ENCODE results near the gene RSRC1. TPM values are rescaled to one million over a fixed set of nuclear protein-coding genes. Genes with fewer than 3 reads are reported as not detected.
"Not testable (repeated sequence)": the region's sequence is repeated elsewhere in the genome, so short reads cannot be mapped to it uniquely, and the experiment has no call there.

The RSRC1 gene
- total RNA-seq, 1 donor from 2014 or later: 45.6 TPM

DNA sequence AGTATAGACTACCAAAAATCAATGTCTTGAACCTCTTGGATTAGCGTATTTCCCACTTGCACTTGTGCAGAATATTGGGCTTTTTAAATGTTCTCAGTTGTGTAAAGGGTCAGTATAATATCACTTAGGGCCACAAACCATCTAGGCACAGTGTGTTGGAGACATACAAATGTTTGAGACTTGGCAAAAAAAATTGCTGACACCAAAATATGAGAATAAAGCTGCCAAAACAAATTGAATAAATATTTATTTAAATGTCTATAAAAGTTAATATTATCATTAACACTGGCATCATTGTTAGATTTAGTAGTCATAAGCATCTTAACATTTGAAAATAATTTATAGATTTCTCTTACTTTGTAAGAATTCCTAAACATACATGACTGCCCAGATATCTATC, 430.2 kb downstream of the RSRC1 start:
- TF ChIP-seq, protein P1, sequence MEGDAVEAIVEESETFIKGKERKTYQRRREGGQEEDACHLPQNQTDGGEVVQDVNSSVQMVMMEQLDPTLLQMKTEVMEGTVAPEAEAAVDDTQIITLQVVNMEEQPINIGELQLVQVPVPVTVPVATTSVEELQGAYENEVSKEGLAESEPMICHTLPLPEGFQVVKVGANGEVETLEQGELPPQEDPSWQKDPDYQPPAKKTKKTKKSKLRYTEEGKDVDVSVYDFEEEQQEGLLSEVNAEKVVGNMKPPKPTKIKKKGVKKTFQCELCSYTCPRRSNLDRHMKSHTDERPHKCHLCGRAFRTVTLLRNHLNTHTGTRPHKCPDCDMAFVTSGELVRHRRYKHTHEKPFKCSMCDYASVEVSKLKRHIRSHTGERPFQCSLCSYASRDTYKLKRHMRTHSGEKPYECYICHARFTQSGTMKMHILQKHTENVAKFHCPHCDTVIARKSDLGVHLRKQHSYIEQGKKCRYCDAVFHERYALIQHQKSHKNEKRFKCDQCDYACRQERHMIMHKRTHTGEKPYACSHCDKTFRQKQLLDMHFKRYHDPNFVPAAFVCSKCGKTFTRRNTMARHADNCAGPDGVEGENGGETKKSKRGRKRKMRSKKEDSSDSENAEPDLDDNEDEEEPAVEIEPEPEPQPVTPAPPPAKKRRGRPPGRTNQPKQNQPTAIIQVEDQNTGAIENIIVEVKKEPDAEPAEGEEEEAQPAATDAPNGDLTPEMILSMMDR (conservative IDR thresholded peaks at IDR 0.05; ENCODE audit: low read depth, low read length): no peak
- no peak for DNase-seq (ENCODE audit: low read depth)
- H3K4me3 ChIP-seq (ENCODE audit: low read depth, low read length): no peak overlapping the region

- DNase-seq (ENCODE audit: low read depth): no peak
- no peak overlapping the region for H3K4me3 ChIP-seq (ENCODE audit: low read depth, low read length)
- TF ChIP-seq, protein P1 (conservative IDR thresholded peaks at IDR 0.05; ENCODE audit: low read depth, low read length): no peak
These were observed 438.8 kb downstream of the RSRC1 start for GRCh38 chr3:158548691-158549090.

DNA sequence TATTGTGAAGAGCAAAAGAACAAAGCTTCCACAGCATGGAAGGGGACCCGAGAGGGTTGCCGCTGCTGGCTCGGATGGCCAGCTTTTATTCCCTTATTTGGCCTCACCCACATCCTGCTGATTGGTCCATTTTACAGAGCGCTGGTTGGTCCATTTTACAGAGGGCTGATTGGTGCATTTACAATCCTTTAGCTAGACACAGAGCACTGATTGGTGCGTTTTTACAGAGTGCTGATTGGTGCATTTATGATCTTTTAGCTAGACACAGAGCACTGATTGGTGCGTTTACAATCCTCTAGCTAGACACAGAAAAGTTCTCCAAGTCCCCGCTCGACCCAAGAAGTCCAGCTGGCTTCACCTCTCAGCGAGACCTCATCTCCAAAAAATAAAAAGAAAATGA, 440.0 kb downstream of the RSRC1 start:
- H3K4me3 ChIP-seq (ENCODE audit: low read depth, low read length); DNase-seq (ENCODE audit: low read depth): not testable (repeated sequence)

DNA sequence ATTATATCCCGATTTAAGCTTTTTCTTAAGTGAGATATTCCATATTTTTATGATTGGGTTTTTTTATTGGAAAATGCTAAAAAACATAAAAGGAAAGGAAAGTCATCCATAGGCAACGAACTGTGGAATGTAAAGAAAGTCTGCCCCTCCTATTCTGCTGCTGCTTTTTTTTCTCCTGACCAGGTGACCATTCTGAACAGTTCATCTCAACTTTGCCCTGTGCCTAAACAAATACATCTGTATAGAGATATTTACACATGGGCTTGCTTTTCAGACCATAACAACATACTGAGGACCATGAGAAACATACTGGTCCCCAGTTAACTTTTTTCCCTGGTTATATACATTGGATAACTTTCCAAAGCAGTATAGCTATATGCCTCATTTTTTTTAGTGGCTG, 442.2 kb downstream of the RSRC1 start:
- TF ChIP-seq, protein P1 (conservative IDR thresholded peaks at IDR 0.05; ENCODE audit: low read depth, low read length): no peak
- no peak for DNase-seq (ENCODE audit: low read depth)
- no peak overlapping the region for H3K4me3 ChIP-seq (ENCODE audit: low read depth, low read length)

GRCh38 chr3:158559504-158559903, 449.6 kb downstream of the RSRC1 start:
- no peak for DNase-seq (ENCODE audit: low read depth)
- no peak overlapping the region for H3K4me3 ChIP-seq (ENCODE audit: low read depth, low read length)
- TF ChIP-seq, protein P1 (conservative IDR thresholded peaks at IDR 0.05; ENCODE audit: low read depth, low read length): no peak

- TF ChIP-seq, protein P1 (conservative IDR thresholded peaks at IDR 0.05; ENCODE audit: low read depth, low read length): no peak
- H3K4me3 ChIP-seq (ENCODE audit: low read depth, low read length): no peak overlapping the region
These were observed 451.1 kb downstream of the RSRC1 start for GRCh38 chr3:158560979-158561378.

DNA sequence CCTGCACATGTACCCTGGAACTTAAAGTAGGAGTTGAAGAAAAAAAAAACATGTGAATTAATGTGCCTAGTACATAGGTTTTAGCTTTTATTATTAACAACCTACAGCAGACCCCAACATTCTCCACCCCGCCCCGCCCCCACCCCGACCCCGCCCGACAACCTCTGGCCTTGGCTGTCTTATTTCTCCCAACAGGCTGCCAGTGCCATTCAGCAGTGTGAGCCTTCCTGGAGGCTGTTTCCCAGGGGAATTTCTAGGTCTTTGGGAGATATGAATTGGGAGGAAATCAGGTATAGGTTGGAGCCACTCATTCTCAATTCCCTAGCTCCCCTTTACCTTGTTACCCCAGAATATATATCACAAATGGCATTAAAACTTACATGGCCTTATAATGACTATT, 452.8 kb downstream of the RSRC1 start:
- TF ChIP-seq, protein P1 (conservative IDR thresholded peaks at IDR 0.05; ENCODE audit: low read depth, low read length): no peak
- no peak for DNase-seq (ENCODE audit: low read depth)
- H3K4me3 ChIP-seq (ENCODE audit: low read depth, low read length): no peak overlapping the region

More at GRCh38 chr3:158560979-158561378, 451.1 kb downstream of the RSRC1 start:
- DNase-seq (ENCODE audit: low read depth): no peak

DNA sequence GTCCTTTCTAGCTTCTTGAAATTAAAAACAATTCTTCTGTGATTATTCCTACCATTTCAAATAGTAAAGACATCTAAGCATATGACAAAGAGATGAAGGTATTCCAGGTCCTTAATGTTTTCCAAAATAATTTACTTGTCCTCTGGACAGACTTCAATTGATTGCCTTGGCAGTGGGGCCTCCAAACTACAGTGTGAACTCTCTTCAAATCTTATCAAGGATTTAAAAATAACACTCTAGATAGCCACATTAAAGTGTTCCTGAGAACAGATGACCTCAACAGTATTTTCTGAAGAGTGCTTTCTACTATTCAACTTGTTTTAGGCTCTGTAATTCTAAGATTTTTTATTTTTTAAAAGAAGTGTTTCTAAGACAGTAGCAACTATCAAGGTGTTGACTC, 453.2 kb downstream of the RSRC1 start:
- no peak for DNase-seq (ENCODE audit: low read depth)
- TF ChIP-seq, protein P1 (conservative IDR thresholded peaks at IDR 0.05; ENCODE audit: low read depth, low read length): no peak
- H3K4me3 ChIP-seq (ENCODE audit: low read depth, low read length): no peak overlapping the region
